KOPT-K1 (cell line): ENCODE measurements around the gene TRPC6.

Experiments
- H3K27ac ChIP-seq: fragments of 200-600 bp; sonication (generic); 2 replicates; pipeline ENCODE4 v1.5.1; 2016; ENCODE audit warnings: antibody characterized with exemption, mild to moderate bottlenecking, low read depth, low read length; ENCODE audit not compliant: poor library complexity, severe bottlenecking
- H3K36me3 ChIP-seq: fragments of 200-600 bp; sonication (generic); 2 replicates; pipeline ENCODE4 v1.5.1; 2017; ENCODE audit warnings: antibody characterized with exemption, mild to moderate bottlenecking, low read length, moderate library complexity; ENCODE audit not compliant: insufficient read depth
- H3K9me3 ChIP-seq: fragments of 200-600 bp; sonication (generic); 2 replicates; pipeline ENCODE4 v1.5.1; 2017; ENCODE audit warnings: antibody characterized with exemption, low read length, mild to moderate bottlenecking; ENCODE audit not compliant: insufficient read depth, poor library complexity, severe bottlenecking

TRPC6 gene

GRCh38 chr11:101583251-101584128 lies at the start of gene TRPC6:
TRPC6 (minus strand) TSS chr11:101584007; CDS start chr11:101583503, 504 bp downstream.
- no peak within 1 kb of the TSS for H3K27ac ChIP-seq
- H3K36me3 ChIP-seq, result no peaks in the 10 kb centered on the region
- H3K9me3 ChIP-seq, result peaks cover 3% of the 10 kb centered on the region

- H3K27ac ChIP-seq, result no peak overlapping the region
- H3K9me3 ChIP-seq, result no peaks in the 10 kb centered on the region
- H3K36me3 ChIP-seq, result no peaks in the 10 kb centered on the region
Observed at GRCh38 chr11:101620026-101620425, 36.2 kb upstream of the TRPC6 start.

- Histone ChIP-seq H3K36me3 (no peaks in the 10 kb centered on the region), H3K27ac (no peak overlapping the region), H3K9me3 (no peaks in the 10 kb centered on the region)
Observed at GRCh38 chr11:101618709-101619108, 34.9 kb upstream of the TRPC6 start.

GRCh38 chr11:101617735-101618332 lies 34.0 kb upstream of the TRPC6 start:
- Histone ChIP-seq H3K36me3 (no peaks in the 10 kb centered on the region), H3K27ac (no peak overlapping the region), H3K9me3 (no peaks in the 10 kb centered on the region)

- peak overlapping the region; percentile 51 for H3K27ac ChIP-seq
- no peaks in the 10 kb centered on the region for H3K9me3 ChIP-seq
- no peaks in the 10 kb centered on the region for H3K36me3 ChIP-seq
Observed at GRCh38 chr11:101612481-101612880, 28.7 kb upstream of the TRPC6 start.

GRCh38 chr11:101600924-101601323 lies 17.1 kb upstream of the TRPC6 start:
- Histone ChIP-seq H3K36me3 (no peaks in the 10 kb centered on the region), H3K27ac (no peak overlapping the region), H3K9me3 (no peaks in the 10 kb centered on the region)

- no peaks in the 10 kb centered on the region for H3K36me3 ChIP-seq
- H3K27ac ChIP-seq, result no peak overlapping the region
Observed at GRCh38 chr11:101586965-101587364, 3.2 kb upstream of the TRPC6 start.

DNA sequence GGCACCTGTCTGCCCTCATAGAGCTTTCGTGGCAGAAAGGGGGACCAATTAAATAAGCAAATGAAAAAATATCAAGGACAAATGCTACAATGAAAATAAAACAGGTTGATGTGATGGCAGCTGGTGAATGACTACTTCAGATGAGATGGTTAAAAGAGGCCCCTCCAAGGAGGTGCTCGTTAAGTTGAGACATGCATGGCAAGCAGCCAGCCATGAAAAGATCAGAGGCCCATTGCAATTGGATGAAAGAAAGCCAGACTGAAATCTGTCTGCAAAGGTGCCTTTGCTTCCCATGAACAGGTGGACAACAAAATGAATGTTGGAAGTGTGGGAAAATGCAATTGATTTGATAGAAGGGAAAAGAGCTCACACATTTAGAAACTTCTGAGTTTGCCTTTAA lies 848 bp upstream of the TRPC6 start:
- H3K27ac ChIP-seq, result no peak overlapping the region
- H3K9me3 ChIP-seq, result peaks cover 2% of the 10 kb centered on the region
- H3K36me3 ChIP-seq, result no peaks in the 10 kb centered on the region

More at GRCh38 chr11:101586965-101587364, 3.2 kb upstream of the TRPC6 start:
- H3K9me3 ChIP-seq, result no peaks in the 10 kb centered on the region

DNA sequence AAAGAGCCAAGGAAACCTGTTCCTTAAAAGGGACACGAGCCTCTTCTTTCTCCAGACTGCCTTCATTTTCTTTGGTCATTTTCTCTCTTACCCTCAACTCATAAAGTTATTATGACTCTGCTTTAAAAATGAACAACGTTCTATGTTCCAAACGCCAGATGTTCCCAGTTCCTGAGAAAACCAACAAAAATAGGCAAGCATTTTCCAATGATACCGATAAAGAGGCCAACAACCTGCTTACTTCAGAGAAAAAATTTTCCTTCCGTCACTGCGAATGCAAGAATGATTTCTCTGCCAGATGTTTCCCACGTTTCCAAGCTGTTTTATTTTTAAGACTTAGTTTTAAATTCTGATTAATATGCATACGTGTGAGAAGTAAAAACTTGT lies 315 bp upstream of the TRPC6 start:
- Histone ChIP-seq H3K9me3 (peaks cover 3% of the 10 kb centered on the region), H3K36me3 (no peaks in the 10 kb centered on the region), H3K27ac (no peak overlapping the region)

DNA sequence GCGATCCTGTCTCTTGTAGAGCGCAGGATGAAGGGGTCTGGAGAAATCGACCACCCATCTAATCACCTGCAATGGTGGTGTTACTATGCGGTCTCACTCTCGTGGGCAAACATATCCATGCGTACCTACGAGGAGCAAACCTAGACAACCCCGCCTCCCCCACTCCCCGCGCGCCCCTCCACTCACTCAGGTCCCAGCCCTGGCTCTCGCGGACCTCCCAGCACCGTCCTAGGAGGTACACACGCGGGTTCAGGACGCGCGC lies 887 bp downstream of the TRPC6 start:
- H3K9me3 ChIP-seq, result peaks cover 3% of the 10 kb centered on the region
- H3K27ac ChIP-seq, result no peak overlapping the region
- H3K36me3 ChIP-seq, result no peaks in the 10 kb centered on the region

DNA sequence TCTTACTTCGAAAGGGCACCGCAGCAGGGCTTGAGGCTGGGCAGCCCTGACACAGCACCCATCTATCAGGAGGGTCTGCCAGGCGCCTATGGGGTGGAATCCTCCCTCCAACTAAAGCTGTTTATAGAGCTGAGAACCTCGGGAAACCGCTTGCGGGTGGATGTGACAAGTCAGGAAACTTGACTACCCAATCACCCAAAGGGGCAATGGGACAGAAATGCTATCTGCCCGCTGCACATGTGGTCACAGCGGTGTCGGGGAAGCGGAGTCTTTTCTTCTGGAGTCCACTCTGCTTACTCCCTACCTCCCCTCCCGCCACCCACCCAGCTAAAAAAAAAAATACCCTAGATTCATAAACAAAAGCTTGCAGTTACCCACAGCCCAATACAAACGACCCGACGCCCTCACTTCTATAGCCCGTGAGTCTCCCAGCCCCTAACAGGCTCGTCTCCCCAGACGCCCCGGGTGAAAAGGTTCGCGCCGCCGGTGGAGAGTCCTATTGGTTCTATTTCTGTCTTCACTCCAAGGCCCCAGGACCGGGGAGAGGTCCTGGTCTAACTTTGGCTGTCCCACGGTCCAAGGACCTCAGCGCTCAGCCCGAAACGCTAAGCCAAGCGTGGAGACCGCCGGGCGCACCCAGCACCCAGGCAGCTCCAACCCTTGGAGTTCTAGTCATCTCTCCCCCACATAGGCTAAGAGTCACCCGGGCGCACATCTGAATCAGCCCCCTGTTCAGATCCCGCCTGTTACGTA lies 1.4 kb downstream of the TRPC6 start:
- no peaks in the 10 kb centered on the region for H3K36me3 ChIP-seq
- H3K9me3 ChIP-seq, result peaks cover 3% of the 10 kb centered on the region
- no peak overlapping the region for H3K27ac ChIP-seq

DNA sequence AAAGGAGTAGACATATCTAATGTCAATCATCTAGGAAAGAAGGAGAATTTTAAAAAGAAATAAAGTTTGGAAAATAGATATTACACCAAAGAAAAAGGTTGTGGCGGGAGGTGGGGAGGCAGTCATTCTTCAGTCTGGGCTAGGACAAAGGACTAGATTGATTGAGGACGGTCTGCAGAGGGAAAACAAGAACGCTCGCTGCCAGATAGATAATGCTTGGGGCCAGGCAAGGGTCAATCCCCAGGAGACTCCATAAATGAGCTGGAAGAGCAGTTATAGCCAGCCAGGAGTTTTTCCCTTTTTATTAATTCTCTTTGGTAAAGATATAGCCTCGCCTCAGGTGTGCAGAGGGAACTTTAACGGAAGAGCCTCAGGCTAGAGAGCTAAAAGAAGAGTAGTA lies 6.3 kb downstream of the TRPC6 start:
- H3K36me3 ChIP-seq, result no peaks in the 10 kb centered on the region
- H3K9me3 ChIP-seq, result peaks cover 3% of the 10 kb centered on the region

DNA sequence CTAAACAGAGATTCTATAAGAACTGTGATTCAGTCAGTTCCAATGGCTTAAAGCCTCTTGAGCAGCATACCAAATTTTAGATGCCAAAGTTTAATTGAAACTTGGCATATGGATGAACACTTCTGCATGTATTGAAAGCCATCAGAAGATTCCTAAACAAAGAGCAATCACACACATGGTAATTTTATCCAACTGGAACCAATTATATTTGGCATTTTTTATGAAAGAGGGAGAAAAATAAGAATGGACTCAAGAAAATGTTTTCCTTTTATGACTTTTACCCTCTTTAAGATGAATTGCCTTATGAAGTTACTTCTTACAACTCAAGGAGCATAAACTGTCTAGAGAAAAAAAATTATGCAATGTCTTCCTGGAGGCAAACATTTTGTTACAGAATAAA lies 7.4 kb downstream of the TRPC6 start:
- Histone ChIP-seq H3K9me3 (peaks cover 3% of the 10 kb centered on the region), H3K36me3 (no peaks in the 10 kb centered on the region), H3K27ac (no peak overlapping the region)

More for the DNA sequence above, 6.3 kb downstream of the TRPC6 start:
- no peak overlapping the region for H3K27ac ChIP-seq

GRCh38 chr11:101574886-101575285 lies 8.9 kb downstream of the TRPC6 start:
- Histone ChIP-seq H3K9me3 (peaks cover 3% of the 10 kb centered on the region), H3K36me3 (no peaks in the 10 kb centered on the region), H3K27ac (no peak overlapping the region)

- Histone ChIP-seq H3K27ac (no peak overlapping the region), H3K9me3 (no peaks in the 10 kb centered on the region), H3K36me3 (no peaks in the 10 kb centered on the region)
Observed at GRCh38 chr11:101567071-101567470, 16.7 kb downstream of the TRPC6 start.
